GM19023 (cell line): Measurements from ENCODE around the gene IFNG-AS1.

Experiments
- ATAC-seq: cut with Tn5 transposase; IDR thresholded peaks from one replicate; pipeline ENCODE4 v1.9.1; 2021; ENCODE audit warnings: mild to moderate bottlenecking, moderate library complexity; ENCODE audit not compliant: unreplicated experiment

The IFNG-AS1 gene

DNA sequence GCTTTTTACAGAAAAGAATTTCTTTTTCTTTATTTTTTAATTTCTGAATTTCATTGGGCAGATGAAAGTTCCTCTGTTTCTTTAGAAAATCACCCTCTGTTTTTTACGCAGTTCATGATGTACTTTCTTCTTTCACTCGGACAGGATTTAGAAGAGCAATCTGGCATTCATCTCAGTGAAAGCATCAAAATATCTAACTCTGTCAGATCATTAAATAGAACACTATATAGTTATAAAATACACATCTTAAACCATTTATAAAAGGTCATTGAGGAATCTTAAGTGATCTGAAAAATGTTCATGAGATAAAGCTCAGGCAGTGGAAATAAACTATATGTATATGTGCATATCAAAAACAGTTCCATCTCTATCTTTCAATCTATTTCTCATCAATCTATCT is 3.9 kb downstream of the IFNG-AS1 start:
- ATAC-seq: no peak

DNA sequence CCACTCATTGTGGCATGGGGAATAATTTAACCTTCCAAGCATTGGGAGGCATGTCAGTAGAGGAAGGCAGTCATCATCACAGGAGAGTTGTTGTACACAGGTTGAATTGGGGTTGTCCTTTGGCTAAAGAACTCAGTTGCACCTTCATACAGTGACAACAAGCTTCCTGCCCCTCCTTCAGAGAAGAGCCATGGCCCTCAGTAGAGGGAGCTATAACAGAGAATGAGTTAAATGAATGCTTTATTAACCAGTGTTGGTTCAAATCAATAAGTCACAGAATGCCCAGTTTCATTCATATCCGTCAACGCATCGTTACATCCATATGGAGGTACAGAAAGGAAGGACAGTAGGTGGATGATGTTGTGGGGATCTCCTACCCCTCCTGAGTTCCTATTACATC is 4.8 kb downstream of the IFNG-AS1 start:
- ATAC-seq: no peak

DNA sequence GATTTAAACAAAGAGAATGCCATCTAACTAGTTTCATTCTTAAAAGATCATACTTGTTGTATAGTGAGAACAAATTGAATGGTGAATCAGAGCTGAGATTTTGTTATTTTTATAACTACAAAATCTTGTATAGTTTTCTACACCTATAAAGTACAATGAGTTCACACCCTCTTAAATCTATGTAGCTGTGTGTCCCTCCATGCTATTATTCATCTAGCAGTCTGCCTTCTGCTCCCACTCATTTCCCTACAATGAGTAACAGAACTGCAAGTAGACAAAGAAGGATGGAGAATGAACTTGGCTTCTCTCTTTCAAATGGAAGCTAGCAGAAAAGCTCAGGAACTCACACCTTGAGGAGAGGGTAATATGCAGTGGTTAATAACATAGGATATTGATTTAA is 7.1 kb downstream of the IFNG-AS1 start:
- ATAC-seq: no peak

DNA sequence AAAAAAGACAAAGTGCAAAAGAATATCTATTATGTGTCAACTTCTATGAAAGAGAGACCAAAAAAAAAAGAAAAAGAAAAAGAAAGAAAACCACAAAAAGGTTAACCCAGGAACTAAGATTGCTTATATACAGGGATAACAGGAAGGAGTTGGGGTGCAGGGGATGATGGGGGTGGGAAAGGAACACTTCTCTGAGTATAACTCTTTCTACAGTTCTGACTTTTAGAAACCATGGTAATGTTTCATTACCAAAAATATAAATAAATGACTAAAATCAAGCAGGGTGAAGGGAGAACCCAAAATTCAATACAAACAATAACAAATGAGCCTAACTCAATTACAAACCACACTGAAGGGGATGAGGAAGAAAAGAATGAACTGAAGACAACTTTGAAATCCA is 9.1 kb downstream of the IFNG-AS1 start:
- ATAC-seq: no peak

DNA sequence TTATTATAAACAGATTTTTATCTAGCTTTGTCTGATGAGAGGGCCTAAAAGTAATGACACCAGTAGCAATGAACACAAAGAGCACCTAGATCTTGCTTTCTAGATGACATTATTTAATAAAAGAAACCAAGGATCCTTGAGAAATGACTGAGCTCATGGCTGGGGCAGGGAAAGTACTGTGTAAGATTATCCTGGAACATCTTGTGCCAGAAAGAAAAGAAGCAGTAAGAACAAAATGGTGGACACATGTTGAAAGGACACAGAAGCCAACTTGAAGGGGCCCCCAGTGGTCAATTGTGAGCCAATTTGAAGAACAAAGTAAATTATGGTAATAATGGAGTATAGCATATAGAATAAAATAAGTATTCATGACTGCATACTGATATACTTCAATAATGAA is 10.0 kb downstream of the IFNG-AS1 start:
- ATAC-seq: no peak

DNA sequence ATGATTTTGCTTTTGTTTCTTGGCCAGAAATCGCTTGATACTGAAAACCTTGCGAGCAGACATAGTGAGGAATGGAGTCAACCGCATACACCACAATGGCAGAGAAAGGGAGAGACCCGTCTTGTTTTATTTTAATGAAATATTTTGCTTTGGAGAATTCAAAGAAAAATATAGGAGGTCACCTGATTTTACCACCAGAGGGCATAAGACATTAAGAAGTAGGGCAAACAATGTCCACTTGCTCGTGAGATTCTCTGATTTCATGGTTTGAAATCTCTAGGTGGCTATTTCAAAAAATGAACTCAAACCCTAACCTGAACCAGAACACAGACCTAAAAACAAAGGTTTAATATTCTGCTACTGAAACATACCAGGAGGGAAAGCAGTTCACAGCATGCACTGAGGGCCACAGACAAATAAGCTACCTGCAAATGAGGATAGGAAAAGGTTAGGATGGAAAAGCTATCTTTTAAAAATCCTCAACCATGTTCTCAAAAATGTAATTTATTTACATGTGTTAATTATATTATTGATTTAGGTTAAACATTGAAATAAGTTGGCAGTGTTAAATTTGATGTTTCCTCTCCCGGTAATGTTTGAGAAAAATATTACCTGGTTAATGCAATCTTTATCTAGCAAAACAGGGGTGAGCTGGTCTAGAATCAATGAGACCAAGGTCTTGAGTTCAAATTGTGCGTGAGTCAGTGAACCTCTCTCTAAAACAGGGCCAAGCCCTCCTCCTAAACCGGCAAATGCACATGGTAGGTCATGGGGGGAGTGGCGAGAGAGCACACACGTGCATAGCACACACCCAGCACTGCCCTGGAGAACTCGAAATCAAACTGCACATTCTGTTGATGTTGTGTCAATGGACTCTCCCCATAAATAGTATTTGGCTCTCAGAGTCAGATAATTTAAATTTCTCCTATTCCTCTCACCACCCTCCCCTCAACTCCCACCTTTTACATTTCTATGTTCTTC is 12.5 kb downstream of the IFNG-AS1 start:
- no peak for ATAC-seq

DNA sequence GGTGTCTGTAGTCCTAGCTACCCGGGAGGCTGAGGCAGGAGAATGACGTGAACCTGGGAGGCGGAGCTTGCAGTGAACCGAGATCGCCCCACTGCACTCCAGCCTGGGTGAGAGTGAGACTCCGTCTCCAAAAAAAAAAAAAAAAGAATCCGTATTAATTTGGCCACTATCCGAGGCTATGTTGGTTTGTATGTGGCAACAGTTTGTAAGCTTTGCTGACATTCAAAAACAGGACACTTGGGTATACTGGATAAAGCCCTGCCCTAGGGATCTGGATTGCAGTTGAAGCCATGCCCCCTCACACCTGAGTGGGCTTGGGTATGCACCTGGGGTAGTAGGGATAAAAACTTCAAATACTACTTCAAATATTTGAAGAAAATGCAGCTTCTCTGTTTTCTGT is 14.5 kb downstream of the IFNG-AS1 start:
- ATAC-seq: no peak

DNA sequence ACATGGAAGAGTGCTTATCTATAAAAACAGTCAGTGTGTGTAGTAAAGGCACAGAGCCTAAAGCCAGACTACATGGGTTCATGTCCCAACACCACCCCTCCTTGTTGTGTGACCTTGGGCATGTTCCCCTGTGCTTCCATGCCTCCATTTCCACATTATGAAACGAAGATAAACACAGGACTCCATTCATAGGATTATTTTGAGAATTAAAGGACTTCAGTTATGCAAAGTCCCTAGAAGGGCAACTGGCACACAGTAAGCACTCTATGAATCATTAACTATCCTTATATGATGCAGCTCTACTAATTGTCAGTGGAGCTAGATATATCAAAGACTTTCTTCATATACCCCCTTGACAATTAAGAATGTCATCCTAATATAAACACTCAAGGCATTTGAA is 17.8 kb downstream of the IFNG-AS1 start:
- ATAC-seq: no peak

DNA sequence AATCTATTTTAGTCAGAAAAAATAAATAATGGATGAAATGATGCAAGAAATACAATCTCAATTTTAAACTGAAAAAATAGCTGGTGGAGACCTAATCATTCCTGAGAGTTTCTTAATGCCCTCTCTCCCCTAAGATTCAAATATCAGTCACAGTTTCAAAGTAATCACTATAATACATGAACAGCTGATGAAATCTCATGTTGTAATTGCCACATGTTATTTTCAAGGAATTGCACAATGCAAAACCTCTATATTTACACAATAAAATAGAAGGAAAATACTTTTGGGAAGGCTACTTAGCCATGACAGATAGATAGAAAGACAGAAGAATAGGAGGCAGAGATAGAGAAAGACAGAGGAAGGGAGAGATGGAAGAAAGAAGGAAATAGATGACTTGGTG is 18.2 kb downstream of the IFNG-AS1 start:
- ATAC-seq: no peak

DNA sequence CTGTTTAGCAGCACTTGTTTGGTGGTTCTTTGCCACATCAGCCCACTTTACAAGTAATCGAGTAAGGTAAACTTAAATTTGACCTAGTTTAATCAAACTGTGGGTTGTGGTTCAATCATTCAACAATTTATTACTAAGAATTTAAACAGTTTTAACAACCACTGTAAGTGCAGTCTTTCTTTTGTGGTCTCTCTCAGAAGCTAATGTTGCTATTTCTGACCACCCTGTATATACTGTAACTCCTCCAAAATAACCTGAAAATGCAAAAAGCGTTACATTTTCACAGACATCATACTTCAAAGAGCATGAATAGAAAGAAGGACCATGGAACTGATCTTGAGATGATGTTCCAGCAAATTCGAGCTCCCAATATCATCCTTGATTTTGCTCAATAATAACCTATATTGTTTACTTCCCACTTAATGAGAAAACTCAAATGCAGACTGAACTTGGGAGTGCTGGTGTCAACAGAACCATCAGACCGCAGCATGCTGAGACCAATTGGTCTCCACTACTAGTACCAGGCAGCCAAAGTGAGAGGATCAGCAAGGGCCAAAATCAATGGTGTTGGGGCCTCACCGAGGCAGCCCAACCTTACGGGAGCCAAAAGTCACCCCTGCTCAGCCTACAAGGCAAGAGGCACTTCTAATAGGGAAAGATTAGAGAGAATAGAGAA is 22.1 kb downstream of the IFNG-AS1 start:
- no peak for ATAC-seq

DNA sequence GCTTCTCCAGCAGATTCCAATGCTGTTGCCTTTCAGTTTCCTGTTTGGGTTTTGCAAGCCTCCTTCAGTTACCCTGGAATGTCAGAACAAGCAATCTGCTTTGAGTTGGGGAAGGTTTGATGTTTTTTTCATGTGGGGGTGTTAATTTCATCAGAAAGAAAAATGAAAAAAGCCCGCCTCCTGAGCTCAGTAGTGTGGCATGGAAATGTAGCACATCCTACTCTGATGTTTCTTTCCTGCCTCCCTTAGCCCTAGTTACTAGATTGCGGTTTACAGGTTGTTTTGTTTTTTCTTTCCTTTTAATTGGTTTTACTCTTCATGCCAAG is 22.6 kb downstream of the IFNG-AS1 start:
- ATAC-seq: no peak

DNA sequence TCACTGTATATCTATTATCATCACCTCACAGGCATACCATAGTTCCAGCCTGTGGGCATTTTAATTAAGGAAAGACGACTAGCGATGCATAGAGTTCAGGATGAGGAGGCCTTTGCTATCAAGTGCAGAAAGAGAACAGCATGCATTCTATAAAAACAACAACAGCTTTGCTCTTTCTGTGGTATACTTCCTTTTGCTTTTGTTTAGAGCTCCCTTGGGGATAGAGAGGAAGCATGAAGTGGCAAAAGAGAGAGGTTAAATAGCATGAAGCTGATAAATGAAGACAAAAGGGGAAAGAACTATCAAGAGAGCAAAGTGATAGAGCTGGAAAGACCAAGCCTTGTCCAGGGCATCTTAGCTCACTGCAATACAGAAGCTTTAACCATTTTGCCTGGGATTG is 23.5 kb downstream of the IFNG-AS1 start:
- ATAC-seq: peak; percentile 68

DNA sequence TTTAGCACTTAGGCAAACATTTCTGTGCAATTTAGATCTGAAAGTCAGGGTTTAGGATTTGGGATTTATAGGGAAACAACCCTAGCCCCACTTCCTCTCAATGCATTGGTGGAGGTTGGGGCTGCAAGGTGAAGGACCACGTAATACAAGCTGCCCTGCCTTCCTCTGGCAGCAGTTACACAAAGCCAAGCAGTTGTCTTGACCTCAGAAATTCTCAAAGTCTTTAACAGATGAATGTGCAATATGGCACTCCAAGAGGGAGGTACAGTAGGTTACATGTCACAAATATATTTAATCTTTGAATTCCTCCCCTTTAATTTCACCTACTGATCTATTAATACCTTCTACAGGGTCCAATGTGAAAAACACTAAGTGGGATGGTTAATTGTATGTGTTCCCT is 23.9 kb downstream of the IFNG-AS1 start:
- no peak for ATAC-seq

DNA sequence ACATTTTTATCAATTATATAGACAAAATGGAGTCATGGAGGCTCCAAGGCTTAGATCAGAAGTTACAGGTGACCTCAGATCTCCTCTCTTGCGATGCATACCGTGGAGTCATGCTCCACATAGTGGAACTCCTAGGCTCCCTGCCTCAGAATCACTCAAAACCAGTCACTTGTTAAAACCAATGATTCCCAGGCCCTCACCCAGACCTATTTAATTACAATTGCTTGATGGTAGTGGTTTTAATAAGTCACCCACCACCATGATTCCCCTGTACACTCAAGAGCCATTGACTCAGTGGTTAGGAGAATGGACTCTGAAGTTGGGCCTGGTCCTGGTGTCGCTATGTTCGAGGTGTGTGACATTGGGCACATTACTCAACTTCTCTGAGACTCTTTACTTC is 26.9 kb downstream of the IFNG-AS1 start:
- ATAC-seq: no peak

DNA sequence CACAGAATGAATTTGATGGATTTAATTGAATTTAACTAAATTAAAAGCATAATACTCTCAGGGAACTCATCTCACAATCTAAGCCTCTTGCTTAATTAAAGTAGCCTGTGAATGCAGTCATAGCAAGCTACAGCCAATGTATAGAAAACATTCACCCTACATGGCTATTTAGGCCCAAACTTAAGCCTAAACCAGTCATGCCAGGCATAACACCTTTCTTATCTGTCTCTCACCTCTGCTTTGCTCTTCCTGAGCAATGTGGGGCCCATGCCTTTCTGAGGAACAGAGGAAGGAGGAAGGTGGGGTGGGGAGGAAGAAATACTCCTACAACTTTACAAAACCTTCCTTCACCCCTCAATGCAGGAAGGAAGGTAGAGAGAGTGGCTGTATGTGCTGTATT is 29.1 kb downstream of the IFNG-AS1 start:
- ATAC-seq: no peak

DNA sequence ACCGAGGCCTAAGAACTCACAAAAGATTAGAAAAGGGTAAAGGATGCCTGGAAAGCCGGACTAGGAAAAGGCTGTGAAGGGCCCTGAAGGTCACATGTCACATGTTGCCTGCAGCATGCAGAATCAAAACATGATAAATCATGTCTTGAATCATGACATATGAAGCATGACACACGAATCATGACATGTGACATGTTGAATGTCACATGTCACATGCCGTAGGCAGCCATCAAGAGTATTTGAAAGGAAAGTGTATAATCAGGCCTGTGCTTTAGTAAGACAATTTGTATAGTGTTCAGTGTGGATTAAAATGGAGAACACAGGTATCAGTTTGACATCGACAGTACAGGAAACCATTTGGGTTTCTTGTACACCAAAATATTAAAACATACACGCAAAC is 30.8 kb downstream of the IFNG-AS1 start:
- no peak for ATAC-seq

DNA sequence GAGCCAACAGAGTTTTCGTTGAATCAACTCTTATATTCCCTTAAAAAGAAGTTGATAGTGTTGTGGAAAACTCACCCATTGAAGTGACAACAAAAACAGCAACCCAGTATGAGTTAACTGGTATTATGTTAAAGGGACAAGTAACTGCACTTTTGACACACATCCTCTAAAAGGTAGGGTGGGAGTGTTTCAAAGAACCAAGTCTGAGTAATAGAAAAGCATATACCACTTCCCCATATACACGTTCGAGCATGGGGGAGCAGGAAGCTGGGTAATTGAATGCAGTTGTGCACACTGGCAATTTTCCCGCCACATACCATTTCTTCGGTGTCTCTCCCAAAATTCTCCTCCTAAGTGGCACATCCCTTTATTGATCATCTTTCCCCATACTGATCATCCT is 31.5 kb downstream of the IFNG-AS1 start:
- ATAC-seq: no peak

DNA sequence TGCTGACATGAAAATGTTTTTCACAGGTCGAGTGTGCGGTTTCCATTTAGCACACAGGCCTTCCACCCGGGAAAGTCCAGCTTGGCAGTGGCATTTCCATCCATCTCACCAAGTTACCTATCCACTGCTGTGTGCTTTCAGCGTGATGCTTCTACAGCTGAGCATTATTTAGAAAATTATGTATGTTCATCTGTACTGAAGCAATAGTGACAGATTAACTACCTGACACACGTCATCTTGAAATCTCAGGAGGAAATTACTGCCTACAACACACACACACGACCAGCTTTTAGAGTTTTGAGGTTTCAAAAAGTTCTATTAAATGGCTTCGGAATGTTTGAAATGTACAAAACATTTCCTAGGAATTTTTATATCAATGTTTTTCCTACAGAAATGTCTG is 39.4 kb downstream of the IFNG-AS1 start:
- ATAC-seq: no peak

DNA sequence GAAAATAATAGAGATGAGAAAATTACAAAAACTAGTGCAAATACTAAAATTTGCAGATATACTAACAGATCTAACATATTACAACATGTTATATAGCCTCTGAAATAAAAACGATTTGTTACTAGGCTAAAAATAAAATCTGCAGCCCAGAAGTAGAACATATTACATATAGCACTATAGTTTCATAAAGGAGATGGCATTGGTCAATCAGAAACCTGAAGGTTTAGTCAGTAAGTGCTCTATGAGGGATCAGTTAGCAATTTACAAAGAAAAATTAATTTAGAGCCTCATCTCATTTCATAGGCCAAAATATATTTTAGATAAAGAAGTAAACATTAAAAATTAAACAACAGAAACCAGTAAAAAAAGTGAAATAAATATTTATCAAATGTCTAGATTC is 41.0 kb downstream of the IFNG-AS1 start:
- no peak for ATAC-seq

DNA sequence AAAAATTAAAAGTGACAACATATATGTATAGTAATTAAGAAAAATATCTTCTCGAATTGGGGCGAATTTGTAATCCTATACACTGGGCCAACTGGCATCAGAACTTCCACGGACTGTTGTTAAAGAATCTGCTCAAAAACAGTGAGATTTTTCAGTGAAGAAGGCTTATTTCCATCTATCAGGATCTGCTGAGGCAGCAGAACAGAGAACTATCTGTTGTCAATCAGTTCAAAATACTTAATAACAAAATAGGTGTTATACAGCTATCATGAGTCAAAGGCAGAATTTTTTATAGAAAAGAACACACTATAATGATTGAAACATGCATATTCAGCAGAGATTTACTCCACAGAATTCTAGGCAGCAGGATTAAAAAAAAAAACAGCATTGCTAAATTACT is 41.9 kb downstream of the IFNG-AS1 start:
- ATAC-seq: no peak

DNA sequence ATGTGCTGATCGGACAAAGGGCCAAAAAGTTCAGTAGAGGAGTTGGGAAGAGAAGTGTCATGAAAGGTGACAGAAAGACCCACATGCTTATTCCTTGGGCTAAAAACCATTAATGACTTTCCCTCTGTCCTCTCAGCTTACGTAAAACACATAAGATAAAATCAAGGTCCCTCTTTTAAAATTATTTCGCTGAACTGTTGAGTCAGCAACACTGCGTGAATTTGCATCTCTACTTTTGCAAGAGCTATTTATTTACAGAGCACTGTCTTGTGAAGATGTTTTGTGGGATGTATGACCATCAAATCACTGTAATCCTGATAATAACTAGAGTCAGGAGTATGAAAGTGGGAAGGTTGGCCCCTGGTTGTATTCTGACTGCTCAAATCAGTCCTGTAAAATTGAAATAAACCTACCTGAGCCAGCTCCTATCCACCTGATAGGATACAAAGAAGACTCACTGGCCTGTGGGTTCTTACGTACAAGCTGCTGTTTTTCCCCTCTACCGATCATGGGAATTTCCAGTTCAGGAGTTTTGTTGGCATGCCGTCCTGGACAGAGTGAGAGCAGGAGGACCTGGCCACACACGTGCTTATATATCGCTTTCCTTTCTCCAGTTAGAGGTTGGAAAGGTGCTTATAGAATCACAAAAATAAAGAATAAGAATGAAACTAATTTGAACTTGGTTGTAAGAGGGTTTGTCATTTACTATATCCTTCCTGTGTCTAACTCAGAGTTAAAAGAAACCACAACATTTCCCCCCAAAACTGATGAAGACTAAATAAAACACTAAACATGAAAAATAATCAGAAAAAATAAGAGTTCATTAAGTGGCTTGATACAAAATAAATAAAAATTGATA is 42.9 kb downstream of the IFNG-AS1 start:
- ATAC-seq: no peak

DNA sequence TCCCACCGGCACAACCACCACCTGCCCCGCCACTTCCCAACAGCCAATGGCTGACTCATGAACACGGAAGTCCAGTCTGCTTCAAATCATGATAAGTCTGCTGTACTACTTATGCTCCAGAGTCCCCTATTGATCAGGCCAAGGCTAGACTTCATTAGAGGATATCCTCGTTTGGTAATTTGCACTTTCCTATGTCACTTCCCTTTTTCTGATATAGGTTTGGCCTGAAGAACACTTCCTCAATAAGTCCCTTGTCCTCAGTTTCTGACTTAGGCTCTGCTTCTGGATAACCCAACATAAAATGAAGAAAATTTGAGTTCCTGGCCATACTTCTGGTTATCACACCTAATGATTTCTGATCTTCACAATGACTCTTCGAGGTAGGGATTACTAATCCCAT is 45.3 kb downstream of the IFNG-AS1 start:
- no peak for ATAC-seq
